Putamen (tissue), 1 donor: ENCODE results near the gene NEUROD4.
"Not testable (repeated sequence)": the region's sequence is repeated elsewhere in the genome, so short reads cannot be mapped to it uniquely, and the experiment has no call there.

Experiments
- DNase-seq: peaks from one replicate; pipeline ENCODE4 v3.0.0-alpha.2; 2016; ENCODE audit warnings: low spot score

Gene NEUROD4

GRCh38 chr12:55019784-55020183 lies at the start of gene NEUROD4:
NEUROD4 (plus strand) TSS chr12:55019974; CDS start chr12:55026440, 6,466 bp downstream.
- DNase-seq = peak; percentile 11

DNA sequence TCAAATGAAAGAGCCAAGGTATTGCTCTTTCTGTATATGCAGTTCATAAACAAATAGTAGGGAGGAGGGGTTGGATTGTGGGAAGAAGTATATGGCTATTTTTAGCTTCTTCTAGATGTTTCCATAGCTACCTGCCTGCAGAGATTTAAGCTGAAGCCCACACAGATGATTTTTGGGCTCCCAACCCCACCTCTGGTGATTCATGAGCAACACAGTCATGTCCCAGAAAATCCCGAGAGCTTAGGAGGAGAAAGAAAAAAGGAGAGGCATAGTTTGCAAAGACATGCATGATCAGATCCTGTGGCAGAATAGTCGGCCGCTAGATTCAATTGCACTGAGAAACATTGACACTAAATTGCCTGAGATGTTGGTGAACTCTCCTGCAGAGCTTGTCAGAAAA lies 49.0 kb upstream of the NEUROD4 start:
- DNase-seq = peak; percentile 85

DNA sequence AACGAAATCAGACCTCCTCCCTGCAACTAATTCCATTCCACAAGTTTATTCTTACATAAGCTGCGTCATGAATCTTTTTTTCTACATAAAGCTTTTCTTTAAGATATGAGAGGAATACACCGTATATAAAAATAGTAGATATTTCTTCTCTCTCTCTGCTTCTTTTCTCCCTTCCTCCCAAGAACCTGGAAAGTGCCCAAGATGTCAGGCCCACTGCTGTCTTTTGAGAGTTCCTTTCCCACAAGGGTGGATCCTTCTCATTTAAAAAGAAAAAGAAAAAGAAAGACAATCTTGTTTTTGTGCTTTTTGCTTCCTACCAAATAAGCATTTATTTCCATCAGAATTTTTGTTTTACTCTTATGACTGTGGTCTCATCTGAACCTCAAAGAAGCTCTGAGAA lies 46.2 kb upstream of the NEUROD4 start:
- no peak for DNase-seq

DNA sequence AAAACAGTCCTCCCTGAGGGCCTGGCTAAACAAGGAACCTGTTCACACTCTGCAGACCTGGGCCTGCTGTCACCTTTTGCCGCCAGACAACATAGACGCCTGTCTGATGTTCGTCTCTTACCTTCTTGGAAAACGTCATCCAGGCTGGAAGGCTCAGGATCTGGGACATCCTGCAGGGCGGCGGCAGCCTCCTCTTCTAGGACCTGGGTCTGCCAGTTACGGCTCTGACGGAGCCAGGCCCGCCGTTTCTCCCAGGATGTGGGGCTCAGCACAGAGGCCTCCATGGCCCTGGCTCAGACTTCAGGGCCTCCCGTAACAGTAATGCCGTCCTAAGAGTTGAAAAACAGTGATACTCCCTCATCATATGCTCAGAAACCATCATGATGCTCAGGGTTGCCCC lies 45.5 kb upstream of the NEUROD4 start:
- no peak for DNase-seq

DNA sequence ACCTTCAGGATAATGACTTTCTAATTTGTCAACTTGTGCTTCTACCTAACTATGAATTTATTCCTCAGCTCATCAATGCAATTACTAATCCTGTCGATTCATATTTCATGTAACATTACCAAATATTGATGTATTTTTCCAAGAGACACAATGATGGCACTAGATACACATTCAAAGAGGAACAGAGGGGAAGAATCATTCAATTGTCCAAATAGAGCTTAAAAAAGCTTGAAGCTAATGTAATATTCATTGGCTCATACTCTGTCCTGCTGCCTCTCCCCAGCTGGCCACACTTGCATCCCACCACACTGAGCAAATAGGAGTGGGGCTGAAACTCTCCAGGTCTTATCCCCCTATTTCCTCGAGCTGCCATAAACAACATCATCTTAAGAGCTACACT lies 44.5 kb upstream of the NEUROD4 start:
- peak; percentile 63 for DNase-seq

DNA sequence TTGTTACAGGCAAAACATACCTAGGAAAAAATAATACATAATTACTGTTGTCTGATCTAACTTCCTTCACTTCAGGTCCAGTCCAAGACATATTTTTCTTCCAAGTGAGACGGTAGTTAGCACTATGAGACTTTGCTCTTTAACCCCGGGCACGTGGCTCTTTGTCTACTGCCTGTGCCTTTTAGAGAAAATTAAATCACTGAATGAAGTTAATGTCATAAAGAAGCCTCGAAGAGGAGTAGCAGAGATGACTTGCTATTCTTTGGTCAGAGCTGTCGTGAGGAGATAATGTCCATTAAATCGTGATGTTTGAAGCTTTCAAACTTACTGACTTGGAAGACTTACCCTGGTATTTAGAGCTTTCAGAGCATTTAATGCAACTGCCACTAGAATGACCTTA lies 43.9 kb upstream of the NEUROD4 start:
- DNase-seq = no peak

DNA sequence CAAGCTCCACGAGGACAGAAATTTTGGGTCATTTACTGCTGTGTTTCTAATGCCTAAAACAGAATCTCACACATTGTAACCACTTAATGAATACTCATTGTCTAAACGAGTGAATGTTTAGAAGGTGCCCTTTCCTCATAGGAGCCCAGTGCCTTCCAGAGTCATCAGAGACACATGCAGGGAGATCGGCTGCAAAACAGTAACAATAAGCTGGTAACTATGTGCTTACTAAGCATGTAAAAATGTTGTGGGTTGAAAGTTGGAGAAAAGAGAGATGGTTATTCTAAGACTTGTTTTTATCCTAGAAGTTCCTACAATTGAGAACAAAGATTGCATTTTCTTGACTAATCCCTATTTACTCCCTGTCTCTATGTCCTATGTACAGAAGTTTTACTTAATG lies 42.6 kb upstream of the NEUROD4 start:
- DNase-seq = no peak

- no peak for DNase-seq
These were observed 41.9 kb upstream of the NEUROD4 start for GRCh38 chr12:54977857-54978256.

GRCh38 chr12:54980341-54980740 lies 39.4 kb upstream of the NEUROD4 start:
- no peak for DNase-seq

GRCh38 chr12:54981796-54982195 lies 38.0 kb upstream of the NEUROD4 start:
- DNase-seq = no peak

- DNase-seq = no peak
These were observed 36.2 kb upstream of the NEUROD4 start for GRCh38 chr12:54983536-54984101.

- no peak for DNase-seq
These were observed 35.0 kb upstream of the NEUROD4 start, which contains the start of gene TESPA1 for GRCh38 chr12:54984658-54985376. TESPA1 (minus strand) TSS chr12:54984762; CDS start chr12:54974562, 10,200 bp downstream.

GRCh38 chr12:54986773-54987172 lies 33.0 kb upstream of the NEUROD4 start:
- not testable (repeated sequence) for DNase-seq

GRCh38 chr12:54987611-54988231 lies 32.1 kb upstream of the NEUROD4 start:
- no peak for DNase-seq

DNA sequence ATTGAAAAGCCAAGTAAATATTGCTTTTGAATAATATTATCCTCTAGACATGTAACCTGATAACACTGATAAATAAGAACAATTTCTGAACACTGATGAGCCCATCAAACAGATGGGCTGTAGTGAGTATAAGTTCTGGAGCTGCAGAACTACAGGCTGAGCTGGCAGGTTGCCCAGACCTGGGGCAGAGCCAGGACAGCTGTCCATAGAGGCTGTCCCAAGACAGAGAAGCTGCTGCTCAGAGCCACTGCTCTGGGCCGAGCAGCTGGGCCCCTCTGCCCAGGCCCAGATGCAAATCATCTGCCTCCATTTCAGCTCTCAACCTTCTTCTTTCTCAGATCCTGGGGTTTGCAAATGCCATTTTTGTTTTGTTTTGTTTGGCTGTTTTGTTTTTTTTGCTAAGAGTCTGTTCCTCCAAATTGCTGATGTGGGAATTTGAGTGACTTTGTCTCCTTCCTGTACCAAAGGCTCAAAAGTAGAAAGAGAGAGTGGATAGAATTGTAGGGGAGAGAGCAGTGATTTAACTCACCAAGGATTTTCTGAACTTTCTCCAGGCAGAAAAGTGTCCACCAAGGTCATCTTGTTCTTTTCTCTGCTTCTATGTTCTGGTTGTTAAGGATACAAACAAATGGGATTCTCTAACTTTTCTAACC lies 31.2 kb upstream of the NEUROD4 start:
- peak; percentile 92 for DNase-seq

- DNase-seq = no peak
These were observed 29.9 kb upstream of the NEUROD4 start for GRCh38 chr12:54989829-54990228.

DNA sequence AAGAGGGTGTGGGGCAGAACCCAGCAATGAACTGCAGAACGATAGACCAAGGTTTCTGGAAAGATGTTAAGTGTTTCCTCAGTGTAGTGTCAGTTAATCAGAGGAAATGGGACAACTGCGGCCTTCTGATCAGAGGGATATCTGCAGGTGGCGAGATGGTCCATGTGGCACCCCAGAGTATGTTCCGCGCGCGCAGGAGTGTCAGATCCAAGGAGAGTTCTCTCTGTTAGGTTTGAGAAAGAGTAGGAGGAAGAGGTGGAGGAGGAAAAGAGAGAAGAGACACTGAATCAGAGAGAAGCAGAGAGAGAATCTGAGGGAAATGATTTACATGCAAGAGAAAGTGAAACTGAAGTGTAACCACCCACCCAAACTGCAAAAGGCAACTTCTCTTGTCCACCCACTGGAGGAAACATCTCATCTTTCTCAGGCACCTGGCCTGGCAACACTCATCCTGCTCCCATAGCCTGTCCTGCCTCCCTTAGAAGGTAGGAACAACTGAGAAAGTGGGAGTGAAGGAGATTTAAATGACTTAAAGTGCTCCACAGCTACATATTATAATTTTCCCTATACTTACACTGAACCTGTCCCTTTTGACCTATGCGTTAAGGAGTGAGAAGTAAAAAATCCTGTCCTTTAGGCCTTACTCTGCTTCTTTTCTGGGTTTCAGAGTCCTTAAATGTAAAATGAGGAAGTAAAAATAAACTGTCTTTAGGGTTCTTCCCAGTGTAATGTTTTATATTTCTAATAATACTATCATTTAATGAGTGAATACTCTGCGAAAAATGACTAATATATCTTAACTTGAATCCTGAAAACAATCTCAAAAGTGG lies 28.4 kb upstream of the NEUROD4 start:
- peak; percentile 55 for DNase-seq

DNA sequence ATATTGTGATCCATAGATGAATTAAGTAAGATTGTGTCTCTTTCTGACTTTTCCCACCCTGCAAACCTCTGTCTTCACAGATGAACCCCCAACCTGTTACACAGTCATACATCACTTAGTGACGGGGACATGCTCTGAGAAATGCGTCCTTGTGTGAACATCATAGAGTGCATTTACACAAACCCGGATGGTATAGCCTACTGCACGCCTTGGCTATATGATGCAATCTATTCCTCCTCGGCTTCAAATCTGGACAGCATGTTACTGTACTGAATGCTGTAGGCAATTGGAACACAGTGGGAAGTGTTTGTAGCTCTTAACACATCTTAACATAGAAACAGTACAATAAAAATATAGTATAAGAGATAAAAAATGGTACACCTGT lies 27.8 kb upstream of the NEUROD4 start:
- DNase-seq = no peak

GRCh38 chr12:54993181-54993835 lies 26.5 kb upstream of the NEUROD4 start:
- peak; percentile 72 for DNase-seq

DNA sequence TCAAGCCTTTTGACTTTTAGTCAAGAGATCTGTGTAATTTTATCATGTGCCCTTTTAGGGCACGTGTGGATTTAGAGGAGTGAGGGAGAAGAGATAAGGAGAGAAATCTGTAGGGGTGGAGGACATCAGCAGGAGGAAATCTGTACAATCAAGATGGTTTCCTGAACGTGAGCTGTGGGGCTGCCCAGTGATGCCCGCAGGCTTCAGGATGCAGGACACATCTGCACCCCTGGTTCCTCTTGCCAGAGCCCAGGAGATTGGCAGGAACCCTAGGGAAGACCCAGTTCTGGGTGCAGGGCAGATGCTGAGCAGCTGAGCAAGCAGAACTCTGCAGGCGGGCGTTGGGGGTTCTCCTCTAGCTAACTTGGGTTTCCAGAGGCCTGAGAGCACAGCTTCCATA lies 23.6 kb upstream of the NEUROD4 start:
- DNase-seq = no peak

GRCh38 chr12:54997929-54998522 lies 21.7 kb upstream of the NEUROD4 start:
- DNase-seq = no peak
